ENCODE results near the gene ZNF654. TPM values are rescaled to one million over a fixed set of nuclear protein-coding genes. Genes with fewer than 3 reads are reported as not detected.
"Not testable (repeated sequence)": the region's sequence is repeated elsewhere in the genome, so short reads cannot be mapped to it uniquely, and the experiment has no call there.

ZNF654 gene
- total RNA-seq, 3 donors from 2014 or later (not counting 1 experiment from before 2014, with no cell fraction given), result 11.9 to 16.7 (median 12.2) TPM

DNA sequence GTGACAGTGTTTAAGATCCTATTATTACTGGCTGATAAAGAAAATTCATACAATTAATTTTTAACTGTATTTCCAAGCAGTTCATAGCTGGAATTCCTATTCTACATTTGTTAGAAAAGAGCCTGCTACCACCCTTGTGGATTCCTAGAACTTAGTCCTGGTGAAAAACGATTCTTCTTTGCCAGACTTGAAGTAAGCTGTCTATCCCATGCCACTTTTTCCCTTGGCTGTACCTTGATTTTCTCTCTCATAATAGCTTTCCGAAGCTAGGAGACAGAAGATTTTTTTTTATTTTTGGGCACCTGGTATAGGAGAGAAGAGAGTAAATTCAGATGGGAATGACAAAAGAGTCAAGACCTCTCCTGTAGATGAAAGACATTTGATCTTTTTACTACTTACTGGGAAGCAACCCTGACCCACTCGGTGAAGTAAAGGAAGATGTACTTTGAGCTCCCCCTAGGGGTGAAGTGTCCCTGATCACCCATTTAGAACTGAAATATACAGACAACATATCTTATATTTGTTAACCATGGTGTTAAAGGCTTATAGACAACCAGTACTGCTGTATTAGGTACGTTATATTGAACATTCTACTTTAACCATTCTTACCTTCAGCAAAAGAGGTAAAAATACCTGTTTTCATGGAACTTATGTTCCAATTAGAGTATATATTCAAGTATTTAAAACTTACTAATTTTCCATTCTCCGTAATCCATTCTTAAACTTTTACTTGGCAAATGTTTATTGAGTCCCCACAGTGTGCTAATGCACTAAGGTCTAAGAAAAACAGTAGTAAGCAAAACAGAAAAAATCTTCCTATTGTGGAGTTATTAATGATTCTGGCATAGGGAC lies 54.5 kb downstream of the ZNF654 start:
- Histone ChIP-seq H3K9me3 (ENCODE audit: control insufficient read depth, insufficient read depth, low read length) (no peaks in the 10 kb centered on the region), H3K4me3 (ENCODE audit: low read length) (no peak overlapping the region), H3K4me1 (ENCODE audit: control insufficient read depth, insufficient read depth, low read length) (no peaks in the 10 kb centered on the region), H3K27ac (ENCODE audit: low read length) (no peak overlapping the region), H3K36me3 (ENCODE audit: control insufficient read depth, insufficient read depth, low read length) (peaks cover 6% of the 10 kb centered on the region), H3K27me3 (ENCODE audit: control insufficient read depth, insufficient read depth, low read length) (no peaks in the 10 kb centered on the region)
- TF ChIP-seq, protein P1, sequence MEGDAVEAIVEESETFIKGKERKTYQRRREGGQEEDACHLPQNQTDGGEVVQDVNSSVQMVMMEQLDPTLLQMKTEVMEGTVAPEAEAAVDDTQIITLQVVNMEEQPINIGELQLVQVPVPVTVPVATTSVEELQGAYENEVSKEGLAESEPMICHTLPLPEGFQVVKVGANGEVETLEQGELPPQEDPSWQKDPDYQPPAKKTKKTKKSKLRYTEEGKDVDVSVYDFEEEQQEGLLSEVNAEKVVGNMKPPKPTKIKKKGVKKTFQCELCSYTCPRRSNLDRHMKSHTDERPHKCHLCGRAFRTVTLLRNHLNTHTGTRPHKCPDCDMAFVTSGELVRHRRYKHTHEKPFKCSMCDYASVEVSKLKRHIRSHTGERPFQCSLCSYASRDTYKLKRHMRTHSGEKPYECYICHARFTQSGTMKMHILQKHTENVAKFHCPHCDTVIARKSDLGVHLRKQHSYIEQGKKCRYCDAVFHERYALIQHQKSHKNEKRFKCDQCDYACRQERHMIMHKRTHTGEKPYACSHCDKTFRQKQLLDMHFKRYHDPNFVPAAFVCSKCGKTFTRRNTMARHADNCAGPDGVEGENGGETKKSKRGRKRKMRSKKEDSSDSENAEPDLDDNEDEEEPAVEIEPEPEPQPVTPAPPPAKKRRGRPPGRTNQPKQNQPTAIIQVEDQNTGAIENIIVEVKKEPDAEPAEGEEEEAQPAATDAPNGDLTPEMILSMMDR (IDR thresholded peaks at IDR 0.05), result peak; percentile 72
- H3K4me1 Mint-ChIP-seq, result peaks cover 7 to 16% of the 10 kb centered on the region in 2 donors
- ATAC-seq, result peak; percentile 87 to 95 (median 95)
- no peaks in the 10 kb centered on the region for H3K36me3 Mint-ChIP-seq
- H3K27ac Mint-ChIP-seq, result peak overlapping the region in 1 of 2 donors; percentile 37
- DNase-seq, result peak in 1 of 2 donors; percentile 85
- no peaks in the 10 kb centered on the region for H3K9me3 Mint-ChIP-seq
- WGBS (ENCODE audit: insufficient coverage), result 31% methylated on average over 1 of the region's 5 CpGs
- H3K27me3 Mint-ChIP-seq (ENCODE audit: low read depth in 2 of 2), result no peaks in the 10 kb centered on the region
- intact Hi-C loops (cut with micrococcal nuclease), result loop anchor here (1.0 to 5.0 kb wide), 5 partner anchors 111 to 851 kb away; no protein-coding TSS in a partner anchor
- H3K4me3 Mint-ChIP-seq, result no peak overlapping the region

DNA sequence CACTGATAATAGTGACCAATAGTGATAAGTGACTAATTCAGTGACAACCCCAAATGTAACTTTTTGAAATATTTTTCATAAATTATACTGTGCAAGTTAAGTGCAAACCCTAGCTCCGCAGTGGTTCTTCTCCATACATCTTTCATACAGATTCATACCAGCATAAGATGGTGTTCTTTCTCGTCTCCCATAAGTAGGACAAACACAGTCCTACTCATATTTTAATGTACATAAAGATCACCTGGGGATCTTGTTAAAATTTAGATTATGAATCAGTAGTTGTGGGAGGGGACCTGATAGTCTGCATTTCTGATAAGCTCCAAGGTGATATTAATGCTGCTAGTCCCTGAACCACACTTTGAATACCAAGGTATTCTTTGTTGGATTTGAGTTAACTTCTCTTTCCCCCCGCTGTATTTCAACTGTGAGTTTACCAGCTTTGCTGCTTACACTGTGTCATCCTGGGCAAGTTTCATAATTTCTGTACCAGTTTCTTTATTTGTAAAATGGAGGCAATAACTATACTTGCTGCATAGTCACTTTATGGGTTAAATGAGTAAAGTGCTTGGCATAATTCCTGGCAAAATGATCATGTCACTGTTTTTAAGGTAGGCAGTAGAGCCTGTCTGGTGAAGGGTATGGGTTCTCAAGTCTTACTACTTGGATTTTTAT lies 56.0 kb downstream of the ZNF654 start:
- Mint-ChIP-seq H3K4me1 (peaks cover 0 to 10% of the 10 kb centered on the region in 2 donors), H3K36me3 (no peaks in the 10 kb centered on the region), H3K4me3 (no peak overlapping the region), H3K27me3 (ENCODE audit: low read depth in 2 of 2) (no peaks in the 10 kb centered on the region), H3K27ac (no peak overlapping the region), H3K9me3 (no peaks in the 10 kb centered on the region)
- intact Hi-C loops (cut with micrococcal nuclease), result loop anchor here (5.0 kb wide), 2 partner anchors 113 to 853 kb away; no protein-coding TSS in a partner anchor
- ATAC-seq, result no peak
- H3K27ac ChIP-seq (ENCODE audit: low read length), result no peak overlapping the region
- no peaks in the 10 kb centered on the region for H3K9me3 ChIP-seq (ENCODE audit: control insufficient read depth, insufficient read depth, low read length)
- H3K27me3 ChIP-seq (ENCODE audit: control insufficient read depth, insufficient read depth, low read length), result no peaks in the 10 kb centered on the region
- H3K36me3 ChIP-seq (ENCODE audit: control insufficient read depth, insufficient read depth, low read length), result peaks cover 6% of the 10 kb centered on the region
- no peak for DNase-seq
- TF ChIP-seq, protein P1 (IDR thresholded peaks at IDR 0.05), result no peak
- H3K4me1 ChIP-seq (ENCODE audit: control insufficient read depth, insufficient read depth, low read length), result no peaks in the 10 kb centered on the region
- H3K4me3 ChIP-seq (ENCODE audit: low read length), result no peak overlapping the region
- 89% methylated on average over 2 of the region's 3 CpGs for WGBS (ENCODE audit: insufficient coverage)

DNA sequence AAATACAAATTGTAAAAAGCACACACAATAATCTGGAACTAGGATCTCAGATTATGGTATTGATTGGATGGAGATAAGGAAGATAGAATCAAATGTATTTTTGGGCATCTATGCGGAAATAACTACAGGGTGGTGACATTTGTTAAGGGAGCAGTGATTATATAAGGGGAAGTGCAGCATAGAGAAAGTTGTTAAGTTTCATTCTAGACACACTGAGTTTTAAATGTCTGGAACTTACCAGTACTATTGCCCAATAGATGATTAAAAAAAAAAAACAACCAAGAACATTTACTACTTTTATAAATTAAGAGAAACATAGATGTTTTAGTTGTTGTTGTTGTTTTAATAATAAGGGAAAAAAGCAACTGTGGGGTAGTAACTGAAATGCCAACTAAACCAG lies 58.6 kb downstream of the ZNF654 start:
- ATAC-seq, result no peak
- TF ChIP-seq, protein P1 (IDR thresholded peaks at IDR 0.05), result no peak
- Mint-ChIP-seq H3K27me3 (ENCODE audit: low read depth in 2 of 2) (no peaks in the 10 kb centered on the region), H3K36me3 (no peaks in the 10 kb centered on the region), H3K27ac (no peak overlapping the region), H3K4me1 (peaks cover 0 to 10% of the 10 kb centered on the region in 2 donors), H3K9me3 (no peaks in the 10 kb centered on the region), H3K4me3 (no peak overlapping the region)
- 0% methylated on average over 1 of the region's 1 CpG for WGBS (ENCODE audit: insufficient coverage)
- intact Hi-C loops (cut with micrococcal nuclease), result no loop called here
- Histone ChIP-seq H3K4me1 (ENCODE audit: control insufficient read depth, insufficient read depth, low read length) (no peaks in the 10 kb centered on the region), H3K36me3 (ENCODE audit: control insufficient read depth, insufficient read depth, low read length) (peaks cover 12% of the 10 kb centered on the region), H3K27ac (ENCODE audit: low read length) (no peak overlapping the region), H3K4me3 (ENCODE audit: low read length) (no peak overlapping the region), H3K9me3 (ENCODE audit: control insufficient read depth, insufficient read depth, low read length) (no peaks in the 10 kb centered on the region), H3K27me3 (ENCODE audit: control insufficient read depth, insufficient read depth, low read length) (no peaks in the 10 kb centered on the region)
- no peak for DNase-seq

DNA sequence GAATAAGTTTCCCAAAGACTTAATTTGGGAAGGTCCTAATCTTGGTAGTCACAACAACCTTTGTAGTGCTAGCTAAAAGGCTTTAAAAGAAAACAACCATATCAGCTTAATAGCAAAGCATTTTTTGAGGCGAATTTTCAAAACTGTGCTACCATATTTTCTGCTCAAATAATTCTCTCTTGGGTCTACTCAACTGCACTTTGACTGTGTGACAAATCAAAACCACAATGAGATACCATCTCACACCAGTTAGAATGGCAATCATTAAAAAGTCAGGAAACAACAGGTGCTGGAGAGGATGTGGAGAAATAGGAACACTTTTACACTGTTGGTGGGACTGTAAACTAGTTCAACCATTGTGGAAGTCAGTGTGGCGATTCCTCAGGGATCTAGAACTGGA lies 59.5 kb downstream of the ZNF654 start:
- H3K27me3 Mint-ChIP-seq (ENCODE audit: low read depth in 2 of 2); H3K27ac ChIP-seq (ENCODE audit: low read length); H3K9me3 Mint-ChIP-seq; H3K4me3 Mint-ChIP-seq; DNase-seq; H3K36me3 Mint-ChIP-seq; H3K9me3 ChIP-seq (ENCODE audit: control insufficient read depth, insufficient read depth, low read length); H3K4me3 ChIP-seq (ENCODE audit: low read length); intact Hi-C loops (cut with micrococcal nuclease); ATAC-seq; H3K4me1 ChIP-seq (ENCODE audit: control insufficient read depth, insufficient read depth, low read length); H3K27me3 ChIP-seq (ENCODE audit: control insufficient read depth, insufficient read depth, low read length): not testable (repeated sequence)
- Mint-ChIP-seq H3K4me1 (peaks cover 0 to 10% of the 10 kb centered on the region in 2 donors), H3K27ac (peak overlapping the region in 1 of 2 donors; percentile 23)
- 92% methylated on average over 1 of the region's 2 CpGs for WGBS (ENCODE audit: insufficient coverage)
- H3K36me3 ChIP-seq (ENCODE audit: control insufficient read depth, insufficient read depth, low read length), result peaks cover 12% of the 10 kb centered on the region
